NCI-H1930 (cell line): ENCODE results near the gene MYMK.

Source experiments
- DNase-seq, 2 experiments: peaks; one replicate each; lab custom pipeline; 2025; lab: John Stamatoyannopoulos, UW

The MYMK gene

DNA sequence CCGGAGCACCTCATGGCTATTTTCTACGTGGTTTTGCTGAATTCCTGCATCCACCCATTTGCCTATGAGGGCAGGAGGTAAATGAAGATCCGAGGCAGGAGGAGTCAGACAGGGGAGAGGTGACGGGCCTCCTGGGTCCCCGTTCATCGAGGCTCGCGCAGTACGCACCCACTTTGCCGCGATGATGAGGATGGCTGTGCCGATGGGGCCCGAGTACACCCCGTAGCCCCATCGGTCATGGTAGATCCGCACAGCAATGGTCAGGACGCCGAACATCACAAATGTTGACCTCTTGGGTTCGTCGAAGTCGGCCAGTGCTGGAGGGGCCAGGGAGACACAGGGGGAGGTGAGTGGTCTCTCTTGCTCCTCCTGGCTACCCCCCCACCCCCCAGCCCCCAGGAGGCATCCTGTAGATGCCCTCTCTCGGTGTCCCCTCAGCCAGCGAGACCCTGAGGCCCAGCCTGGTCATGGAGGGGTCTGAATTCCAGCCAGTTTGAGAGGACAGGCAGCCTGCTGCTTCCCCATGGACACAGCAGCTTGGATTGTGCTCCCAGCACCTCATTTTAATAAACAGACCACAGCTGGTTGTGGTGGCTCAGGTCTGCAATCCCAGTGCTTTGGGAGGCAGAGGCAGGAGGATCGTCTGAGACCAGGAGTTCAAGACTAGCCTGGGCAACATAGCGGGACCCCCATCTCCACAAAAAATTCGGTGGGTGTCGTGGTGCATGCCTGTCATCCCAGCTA is 5.9 kb downstream of the MYMK start:
- no peak for DNase-seq

DNA sequence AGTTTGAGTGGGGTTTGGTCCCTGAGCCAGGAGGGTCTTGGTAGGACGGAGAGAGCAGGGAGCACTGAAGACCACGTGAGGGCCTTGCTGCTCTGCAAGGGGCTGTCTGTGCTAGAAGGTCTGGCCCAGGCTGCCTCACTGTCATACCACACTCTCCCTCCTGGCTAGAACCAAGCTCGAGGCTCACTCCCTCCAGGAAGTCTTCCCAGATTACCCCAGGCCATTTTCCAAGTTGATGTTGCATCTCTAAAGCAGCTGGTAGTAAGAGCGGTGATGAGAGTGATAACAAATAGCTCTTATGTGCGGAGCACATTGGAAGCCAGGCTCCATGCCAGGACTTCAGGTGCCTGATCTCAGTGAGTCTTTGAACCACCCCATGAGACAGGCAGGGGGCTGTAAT is 6.6 kb downstream of the MYMK start:
- no peak for DNase-seq

DNA sequence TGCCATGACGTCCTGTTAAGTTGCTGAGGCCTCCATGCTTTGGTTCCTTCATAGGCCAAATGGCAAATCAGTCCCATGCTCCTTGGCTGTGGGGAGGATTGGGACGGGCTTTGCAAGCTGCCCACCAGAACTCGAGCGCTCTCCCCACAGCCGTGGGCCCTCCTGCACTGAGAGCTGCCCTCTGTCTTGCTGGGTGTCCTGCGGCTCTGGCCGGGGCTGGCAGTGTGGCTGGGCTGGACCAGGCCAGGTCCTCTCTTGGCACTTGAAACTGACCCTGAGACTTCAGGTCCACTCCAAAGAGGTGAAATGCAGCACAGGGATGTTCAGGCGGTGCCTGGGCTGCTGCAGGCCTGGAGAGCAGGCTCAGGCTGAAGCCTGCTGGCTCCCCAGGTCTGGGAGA is 7.0 kb downstream of the MYMK start:
- no peak for DNase-seq

DNA sequence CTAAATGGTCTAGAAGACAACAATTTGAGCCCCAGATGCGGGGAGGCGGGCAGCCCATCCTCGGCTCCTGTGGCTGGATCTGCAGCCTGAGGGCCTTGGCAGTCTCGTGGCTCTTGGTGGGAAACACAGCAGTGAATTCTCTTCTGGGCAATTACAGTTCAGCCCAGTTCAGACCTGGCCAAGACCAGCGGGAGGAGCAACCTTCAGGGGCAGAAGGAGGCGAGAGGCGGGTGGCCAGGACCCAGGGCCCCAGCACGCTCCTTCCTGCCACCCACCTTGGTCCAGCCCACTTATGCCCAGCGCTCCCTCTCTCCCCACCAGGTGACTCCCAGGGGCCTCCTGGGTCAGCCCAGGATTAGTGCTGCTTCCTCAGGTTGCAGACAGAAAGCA is 7.8 kb downstream of the MYMK start:
- no peak for DNase-seq

DNA sequence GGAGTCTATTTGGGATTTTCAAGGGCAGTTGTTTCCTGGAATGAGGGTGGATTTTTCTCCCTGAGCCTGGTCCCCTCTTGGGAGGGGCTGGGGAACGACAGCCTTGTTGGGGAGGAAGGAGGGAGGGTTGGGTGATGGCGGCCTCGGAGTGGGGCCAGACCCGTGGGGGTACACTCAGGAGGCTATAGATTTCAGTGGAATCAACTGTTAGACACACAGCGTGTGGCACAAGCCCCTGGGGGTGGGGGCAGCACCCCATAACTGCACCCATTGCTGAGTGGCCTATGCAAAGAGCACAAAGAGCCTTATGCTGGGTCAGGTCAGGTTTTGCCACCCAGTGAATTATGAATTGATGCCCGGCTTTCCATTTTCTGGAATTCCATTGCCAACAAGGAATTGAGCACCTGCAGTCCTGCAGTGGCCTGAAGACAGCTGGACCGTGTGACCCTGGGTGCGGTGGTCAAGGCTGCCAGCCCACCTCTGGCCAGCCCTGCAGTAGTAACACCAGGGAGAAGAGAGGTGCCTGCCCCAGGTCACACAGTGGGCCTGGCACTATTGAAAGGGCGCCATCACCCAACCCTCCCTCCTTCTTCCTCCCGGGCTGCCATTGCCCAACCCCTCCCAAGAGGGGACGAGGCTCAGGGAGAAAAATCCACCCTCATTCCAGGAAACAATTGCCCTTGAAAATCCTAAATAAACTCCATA is 8.4 kb downstream of the MYMK start:
- DNase-seq = no peak

DNA sequence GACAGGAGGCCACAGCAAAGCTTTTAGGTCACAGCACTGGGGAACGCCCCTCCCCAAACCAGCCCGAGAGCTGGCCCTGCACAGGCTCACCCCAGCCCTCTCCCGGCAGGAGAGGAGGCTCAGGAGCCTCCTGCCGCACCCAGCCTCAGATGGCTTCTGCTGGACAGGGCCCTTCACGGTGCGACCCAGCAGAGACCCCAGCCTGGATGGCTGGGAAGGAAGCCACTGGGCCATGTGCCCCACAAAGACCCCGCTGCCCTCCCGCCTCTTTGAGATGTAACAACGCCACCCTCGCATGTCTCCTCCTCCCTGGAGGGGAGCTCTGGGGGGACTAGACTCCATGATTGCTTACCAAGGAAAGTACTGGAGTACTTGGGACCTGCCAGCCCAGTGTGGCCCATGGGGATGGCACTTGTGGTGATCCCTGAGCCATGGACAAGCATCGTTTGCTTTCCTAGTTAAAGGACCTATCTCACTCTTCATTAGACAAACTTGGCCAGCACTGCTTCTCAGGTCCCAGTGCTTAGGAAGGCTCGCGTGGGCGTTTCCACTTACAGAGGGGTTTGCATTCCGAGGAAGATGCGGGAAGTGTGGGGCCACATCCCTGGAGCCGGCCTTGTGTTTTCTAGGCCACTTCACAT is 9.0 kb downstream of the MYMK start:
- DNase-seq = no peak

DNA sequence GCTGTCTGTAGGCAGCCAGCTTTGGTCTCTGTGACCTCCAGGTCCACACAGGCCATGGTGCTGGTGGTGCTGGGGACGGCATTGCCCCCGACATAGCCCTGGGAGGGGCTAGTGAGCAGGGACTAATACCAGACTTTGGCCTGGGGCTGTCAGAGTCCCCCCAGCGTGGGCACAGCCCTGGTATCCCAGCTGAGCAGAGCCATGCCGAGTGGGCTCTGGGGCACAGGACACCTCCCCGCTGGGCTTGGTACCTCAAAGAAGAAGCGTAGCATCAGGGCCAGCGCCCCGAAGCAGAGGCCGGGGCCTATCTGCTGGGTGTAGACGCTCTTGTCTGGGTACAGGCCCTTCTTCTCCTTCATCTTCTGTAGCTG is 9.5 kb downstream of the MYMK start:
- no peak for DNase-seq

DNA sequence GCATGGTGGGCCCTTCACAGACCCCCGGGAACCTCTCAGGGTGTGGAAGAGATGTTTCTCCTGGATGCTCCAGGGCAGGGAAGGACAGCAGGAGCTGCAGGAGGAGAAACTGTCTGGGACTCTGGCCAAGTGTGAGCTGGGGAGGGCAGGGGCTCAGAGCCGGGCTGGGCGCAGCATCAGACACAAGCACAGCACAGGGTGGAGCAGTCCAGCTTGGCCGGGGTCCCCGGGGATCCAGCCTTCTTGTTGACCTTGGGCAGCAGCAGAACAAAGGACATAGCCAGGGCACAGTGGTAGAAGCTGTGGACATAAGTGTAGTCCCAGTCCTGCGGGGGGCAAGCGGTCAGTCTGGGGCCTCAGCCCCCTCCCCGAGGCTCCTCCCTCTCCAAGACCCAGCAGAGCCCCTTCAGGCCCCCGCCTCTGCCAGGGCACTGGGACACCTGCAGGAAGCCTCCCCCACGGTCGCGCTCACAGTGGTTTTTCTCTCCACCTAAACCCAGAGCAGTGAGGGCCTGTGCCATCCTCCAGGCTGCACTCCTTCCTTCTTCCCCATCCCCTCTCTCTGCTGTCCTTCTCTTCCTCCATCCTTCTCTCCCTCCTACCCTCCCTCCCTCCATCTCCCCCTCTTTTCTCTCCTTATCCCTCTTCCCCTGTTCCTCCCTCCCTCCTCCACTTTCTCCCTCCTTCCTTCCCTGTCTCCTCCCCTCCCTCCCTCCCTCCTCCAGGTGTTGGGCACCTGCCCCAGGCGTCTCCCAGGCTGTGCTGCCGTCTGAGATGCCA is 10.1 kb downstream of the MYMK start:
- DNase-seq = no peak

DNA sequence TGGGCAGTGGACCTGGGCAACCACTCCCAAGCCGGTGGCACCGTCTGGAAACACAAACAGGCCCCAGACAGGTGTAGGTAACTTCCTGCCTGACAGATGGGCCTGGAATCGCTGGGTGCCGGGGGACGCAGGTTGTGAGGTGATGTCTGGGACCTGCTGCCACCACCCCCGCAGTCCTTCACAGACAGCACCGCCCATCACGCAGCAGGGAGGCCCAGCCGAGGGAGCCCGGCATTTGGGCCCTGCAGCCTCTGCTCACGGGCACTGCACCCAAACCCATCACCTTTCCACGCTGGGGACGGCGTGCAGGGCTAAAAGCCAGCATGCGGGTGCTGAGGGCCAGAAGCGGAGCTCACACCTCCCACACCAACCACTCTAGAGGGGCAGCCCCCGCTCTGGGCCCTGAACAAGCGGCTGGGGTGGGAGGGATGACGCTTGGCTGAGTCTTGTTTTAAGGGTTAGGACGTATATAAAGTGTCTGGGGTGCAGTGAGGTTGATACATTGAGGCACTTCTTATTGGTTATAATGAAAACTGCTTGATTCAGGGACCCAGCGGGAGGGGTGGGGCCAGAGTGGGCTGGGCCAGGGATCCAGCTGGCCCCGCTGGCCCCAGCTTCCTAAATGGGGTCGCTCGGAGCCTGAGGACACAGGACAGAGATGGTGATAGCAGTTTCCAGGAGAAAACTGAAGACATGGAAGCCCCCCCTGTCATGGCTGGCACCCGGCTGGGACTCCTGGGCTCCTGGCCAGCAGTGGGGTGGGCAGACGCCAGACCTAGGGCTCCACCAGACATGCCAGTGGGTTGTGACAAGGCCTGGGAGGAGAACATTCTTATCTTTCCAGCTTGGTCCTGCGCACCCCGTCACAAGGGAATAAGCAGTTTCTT is 11.3 kb downstream of the MYMK start:
- DNase-seq = no peak

DNA sequence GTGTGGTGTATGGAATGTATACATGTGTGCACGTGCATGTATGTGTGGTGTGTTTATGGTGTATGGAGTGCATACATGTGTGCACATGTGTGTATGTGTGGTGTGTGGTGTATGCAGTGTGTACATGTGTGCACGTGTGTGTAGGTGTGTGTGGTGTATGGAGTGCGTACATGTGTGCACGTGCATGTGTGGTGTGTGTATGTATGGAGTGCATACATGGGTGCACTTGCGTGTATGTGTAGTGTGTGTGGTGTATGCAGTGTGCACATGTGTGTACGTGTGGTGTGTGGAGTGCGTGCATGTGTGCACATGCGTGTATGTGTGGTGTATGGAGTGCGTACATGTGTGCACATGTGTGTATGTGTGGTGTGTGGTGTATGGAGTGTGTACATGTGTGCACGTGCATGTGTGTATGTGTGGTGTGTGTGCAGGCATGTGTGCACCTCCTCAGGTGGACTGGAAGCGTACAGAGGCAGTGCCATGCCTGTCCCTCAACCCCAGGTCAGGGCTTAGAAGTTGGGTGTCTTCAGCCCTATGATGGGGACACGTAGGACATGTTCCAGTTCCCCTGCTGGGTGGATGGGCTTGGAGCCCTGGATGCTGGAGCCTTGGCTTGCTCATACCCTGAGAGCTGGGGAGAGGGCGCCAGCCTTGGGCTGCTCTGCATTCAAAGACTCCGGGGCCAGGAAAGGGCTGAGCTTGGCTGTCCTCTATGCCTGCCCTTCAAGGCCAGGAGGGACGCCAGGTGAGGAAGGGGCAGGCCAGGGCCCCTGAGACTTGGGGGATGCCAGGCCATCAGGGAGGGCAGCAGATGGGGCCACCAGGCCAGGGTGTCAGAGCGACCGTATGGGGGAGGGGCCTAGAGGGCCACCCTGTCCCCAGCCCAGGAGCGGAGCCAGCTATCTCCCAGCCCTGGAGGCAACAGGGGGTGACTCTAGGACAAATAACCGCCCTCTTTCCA is 12.2 kb downstream of the MYMK start:
- DNase-seq = no peak

DNA sequence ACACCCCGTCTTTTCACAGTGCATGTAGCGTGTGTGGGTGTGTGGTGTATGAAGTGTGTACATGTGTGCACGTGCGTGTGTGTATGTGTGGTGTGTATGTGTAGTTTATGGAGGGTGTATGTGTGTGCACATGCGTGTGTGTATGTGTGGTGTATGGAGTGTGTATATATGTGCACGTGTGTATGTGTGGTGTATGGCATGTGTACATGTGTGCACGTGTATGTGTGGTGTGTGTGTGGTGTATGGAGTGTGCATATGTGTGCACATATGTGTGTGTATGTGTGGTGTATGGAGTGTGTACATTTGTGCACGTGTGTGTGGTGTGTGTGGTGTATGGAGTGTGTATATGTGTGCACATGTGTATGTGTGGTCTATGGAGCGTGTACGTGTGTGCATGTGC is 13.2 kb downstream of the MYMK start:
- DNase-seq = no peak

DNA sequence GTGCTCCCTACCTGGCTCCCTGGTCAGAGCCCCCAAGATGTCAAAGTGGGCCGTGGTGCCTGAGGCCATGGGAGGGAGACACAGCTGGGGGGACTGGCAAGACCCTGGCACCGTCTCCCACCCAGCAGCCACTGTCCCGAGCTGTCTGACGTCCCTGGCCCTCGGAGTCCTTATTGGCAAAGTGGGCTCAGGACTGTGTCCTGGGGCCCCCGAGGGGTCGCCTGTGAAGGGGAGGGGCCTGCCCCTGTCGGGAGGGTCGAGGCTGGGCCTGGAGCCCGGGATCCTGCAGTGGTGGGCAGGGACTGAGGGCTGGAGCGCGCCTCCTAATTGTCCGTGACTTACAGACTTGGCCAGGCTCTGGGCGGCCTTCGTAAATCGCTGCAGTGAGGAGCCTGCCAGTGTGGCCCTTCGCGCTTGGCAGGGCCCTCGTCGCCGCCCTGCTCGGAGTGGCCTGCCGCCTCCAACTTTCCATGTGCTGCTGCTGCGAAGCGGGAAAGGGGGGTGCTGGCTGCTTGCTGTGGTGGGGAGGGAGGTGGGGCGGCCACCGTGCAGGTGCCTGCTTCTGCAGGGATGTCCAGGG is 13.7 kb downstream of the MYMK start:
- DNase-seq = no peak

DNA sequence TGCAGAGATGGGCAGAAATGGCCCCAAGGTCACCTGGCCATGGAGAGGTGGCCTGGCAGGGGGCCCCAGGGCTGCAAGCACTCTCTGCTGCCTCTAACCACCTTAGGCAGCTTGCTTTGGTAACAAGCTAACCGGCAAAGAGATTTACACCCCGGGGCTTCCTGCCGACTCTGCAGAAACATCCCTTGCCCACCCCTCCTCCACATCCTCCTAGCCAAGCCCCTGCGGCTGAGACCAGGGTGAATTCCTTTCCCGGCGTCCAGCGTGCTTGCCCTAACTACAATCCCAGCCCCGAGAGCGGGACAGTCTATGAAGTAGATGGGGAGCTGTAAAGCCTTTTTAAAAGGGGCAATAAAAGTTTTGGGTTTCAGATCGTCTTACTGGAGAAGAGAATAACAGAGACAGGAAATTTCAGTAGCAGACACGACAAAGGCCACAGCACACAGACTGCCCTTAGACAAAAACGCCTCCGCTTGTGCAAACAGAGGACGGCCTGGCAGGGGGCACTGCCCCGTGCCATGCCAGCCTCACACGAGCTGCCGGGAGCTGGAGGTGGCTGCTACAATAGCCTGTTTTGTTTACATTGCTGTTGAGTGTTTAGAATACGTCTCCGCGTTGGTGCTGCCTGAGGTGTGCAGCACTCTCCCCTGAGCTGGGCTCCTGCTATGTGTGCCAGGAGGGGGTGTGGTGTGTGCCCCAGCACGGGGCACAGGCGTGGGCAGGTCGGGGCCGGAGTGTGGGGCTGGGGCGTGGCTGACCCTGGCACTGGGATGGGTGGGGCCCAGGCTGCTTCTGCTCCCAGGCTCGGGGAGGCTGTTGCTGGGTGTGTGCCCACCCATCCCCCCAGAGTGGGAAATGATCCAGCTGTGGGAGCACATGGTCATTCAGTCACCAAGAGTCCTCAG is 15.3 kb downstream of the MYMK start:
- no peak for DNase-seq

DNA sequence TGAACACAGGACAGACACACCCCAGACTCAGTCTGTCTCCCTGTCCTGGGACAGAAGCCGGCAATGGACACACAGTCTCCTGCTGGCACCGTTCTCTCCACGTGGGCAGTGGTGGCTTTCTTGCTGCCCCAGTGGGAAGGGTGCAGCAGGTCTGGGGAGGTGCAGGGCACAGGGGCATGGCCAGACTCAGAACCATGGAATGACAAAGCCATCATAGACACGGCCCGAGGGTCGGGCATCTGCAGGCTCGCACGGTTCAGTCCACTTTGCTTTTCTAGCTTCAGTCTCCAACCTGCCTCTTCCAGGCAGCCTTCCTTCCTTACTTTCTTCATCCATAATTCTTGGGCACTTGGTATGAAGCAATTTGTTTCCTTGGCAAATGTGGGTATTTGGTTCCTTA is 16.7 kb downstream of the MYMK start:
- DNase-seq = no peak

DNA sequence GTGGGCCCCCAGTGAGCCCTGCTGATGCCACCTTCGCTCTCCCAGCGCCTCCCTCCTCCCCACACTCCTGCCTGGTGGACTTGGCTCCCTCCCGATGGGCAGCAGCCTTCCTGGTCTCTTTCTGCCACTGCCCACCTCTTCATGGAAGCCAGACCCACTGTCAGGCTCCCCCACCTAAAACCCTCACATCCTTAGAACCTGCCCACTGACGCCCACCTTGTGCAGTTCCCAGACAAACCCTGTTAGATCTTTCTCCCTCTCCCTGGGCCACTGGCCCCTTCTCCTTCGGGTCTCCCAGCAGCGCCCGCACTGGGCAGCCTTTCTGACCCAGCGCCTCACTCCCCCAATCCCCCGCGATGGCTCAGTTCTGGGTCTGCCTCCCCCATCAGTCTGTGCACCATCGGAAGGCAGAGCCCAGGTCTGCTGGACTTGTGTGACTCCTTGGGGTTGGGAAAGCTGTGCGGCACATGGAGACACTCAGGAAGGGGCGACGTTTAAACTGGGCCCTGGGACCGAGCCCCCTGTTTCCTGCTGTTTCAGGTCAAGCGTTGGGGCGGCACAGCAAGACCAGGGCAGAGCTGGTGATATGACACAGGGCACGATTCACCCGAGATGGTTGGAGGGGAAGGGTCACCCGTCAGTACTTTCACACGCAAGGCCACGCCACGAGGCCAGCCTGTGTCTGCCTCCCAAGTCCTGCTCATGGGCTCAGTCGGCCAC is 17.4 kb downstream of the MYMK start:
- no peak for DNase-seq

DNA sequence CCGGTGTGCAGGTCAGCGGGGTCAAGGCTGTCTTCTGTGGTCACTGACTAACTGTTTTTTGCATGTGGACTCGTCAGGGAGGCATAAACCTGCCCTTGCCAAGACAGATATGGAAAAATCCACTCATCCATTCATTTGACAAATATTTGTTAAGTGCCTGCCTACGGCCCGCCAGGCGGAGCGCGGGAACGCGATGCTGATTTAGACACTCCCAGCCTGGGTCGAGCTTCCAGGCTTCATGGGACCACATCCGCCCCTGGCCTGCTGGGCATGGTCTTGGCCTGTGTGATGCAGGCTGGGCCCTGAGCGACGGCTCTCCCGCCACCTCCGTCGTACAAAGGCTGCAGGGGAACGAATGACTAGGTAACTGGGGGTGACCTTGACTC is 18.1 kb downstream of the MYMK start:
- no peak for DNase-seq

DNA sequence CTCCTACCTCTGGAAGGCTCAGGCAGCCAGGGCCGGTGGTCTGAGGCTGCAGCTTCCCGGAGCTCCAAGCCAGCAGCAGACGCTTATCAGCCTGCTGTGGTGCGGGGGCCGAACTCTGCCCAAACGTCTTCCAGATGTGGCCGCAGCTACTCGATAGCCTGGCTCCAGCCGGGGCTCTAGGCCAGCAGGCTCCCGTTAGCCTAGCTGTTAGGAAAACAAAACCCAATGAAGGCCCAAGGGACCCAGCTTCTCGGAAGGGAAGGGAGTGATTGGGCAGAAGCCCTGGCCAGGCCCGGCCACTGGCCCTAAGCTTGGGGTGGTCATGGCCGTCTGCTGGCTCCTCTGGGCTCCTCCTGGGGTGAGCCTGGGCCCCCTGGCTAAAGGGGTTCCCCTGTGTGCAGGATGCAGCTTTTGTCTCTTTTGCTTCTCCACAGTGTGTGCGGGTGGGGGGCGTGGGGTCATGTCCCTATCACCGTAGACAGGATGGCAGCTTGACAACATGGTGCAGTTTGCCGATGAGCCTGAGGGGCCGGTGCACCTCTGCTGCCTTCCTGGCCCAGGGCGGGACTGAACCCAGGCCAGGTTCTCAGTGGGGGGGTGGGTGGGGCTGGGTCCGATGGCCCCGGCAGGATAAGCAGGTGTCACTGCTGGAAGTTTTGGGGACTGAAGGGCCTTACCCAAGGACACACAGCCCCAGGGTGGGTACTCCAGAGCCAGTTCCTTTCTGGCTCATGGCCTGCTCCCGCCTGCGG is 18.7 kb downstream of the MYMK start:
- no peak for DNase-seq
